ENCODE results near the gene TNRC6C. TPM values are rescaled to one million over a fixed set of nuclear protein-coding genes. Genes with fewer than 3 reads are reported as not detected.

TNRC6C gene
- total and polyA plus RNA-seq, 9 of the 15 experiments (the other 6 are each of a cell fraction or from before 2014, with no cell fraction given) = 0.20 to 4.9 (median 2.3) TPM

DNA sequence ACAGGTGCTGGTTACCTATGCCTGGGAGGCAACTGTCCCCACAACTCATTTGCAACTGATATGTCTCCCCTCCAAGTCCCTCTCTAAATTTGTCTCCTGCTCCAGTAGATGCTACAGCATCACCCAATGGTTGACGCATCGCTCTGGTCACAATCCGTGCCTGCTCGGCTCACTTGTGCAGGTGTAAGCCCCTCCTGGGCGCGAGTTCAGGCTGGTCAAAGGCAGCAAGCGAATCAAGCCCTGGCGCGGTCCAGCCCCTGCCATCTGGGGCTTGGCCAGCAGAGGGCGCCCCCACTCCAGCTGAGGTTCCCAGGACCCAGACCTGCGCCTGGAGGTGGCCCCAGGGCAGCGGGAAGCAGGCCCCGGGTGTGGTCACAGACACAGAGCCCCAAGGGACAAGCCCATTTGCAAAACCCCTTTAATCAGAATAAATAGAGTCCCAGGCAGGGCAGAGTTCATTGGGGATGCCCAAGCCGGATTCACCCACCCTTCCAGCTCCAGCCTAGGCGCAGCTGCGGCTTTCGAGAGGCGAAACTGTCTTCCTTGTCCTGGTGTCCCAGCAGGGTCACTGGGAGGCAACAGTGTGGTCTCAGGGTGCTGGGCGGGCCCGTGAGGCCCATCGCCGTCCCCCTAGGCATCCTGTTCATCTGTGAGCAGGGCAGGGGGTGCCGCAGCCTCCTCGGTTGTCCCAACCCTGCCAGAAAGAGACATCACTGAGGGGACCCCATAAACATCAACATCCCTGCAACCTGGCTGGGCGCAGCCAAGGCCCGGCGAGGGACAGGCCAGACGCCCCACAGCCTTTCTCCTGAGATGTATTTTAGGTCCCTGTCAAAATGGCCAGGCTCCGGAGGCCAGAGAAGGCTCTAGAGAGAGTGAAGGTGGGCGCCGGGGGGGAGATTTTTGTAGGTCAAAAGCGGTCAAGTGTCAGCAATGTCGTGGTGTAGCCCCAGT, 154.3 kb downstream of the TNRC6C start (continued):
- TF ChIP-seq FOXK1 (CRISPR knock-in tag; IDR thresholded peaks at IDR 0.05; ENCODE audit: borderline replicate concordance) = no peak
- no peak for TF ChIP-seq SRSF3 (IDR thresholded peaks at IDR 0.05; ENCODE audit: insufficient read depth, low read length)
- no peak for TF ChIP-seq ADNP (tag; IDR thresholded peaks at IDR 0.05)
- no peak for TF ChIP-seq TCF7L2 (IDR thresholded peaks at IDR 0.05; ENCODE audit: low read depth, low read length)
- no peak for TF ChIP-seq ZNF277 (CRISPR knock-in tag; IDR thresholded peaks at IDR 0.05; ENCODE audit: borderline replicate concordance)
- TF ChIP-seq EWSR1 (IDR thresholded peaks at IDR 0.05; ENCODE audit: borderline replicate concordance, low read depth, partially characterized antibody) = no peak
- no peak for TF ChIP-seq ZNF232 (CRISPR knock-in tag; IDR thresholded peaks at IDR 0.05)
- no peak for TF ChIP-seq DACH1 (IDR thresholded peaks at IDR 0.05; ENCODE audit: partially characterized antibody)
- no peak for TF ChIP-seq HLTF (IDR thresholded peaks at IDR 0.05)
- TF ChIP-seq SETDB1 (IDR thresholded peaks at IDR 0.05; ENCODE audit: low read length) = no peak
- TF ChIP-seq RBM14 (IDR thresholded peaks at IDR 0.05; ENCODE audit: borderline replicate concordance, insufficient read depth, low read depth, low read length) = no peak
- TF ChIP-seq ZNF311 (CRISPR knock-in tag; IDR thresholded peaks at IDR 0.05) = no peak
- TF ChIP-seq PRMT5 (CRISPR knock-in tag; IDR thresholded peaks at IDR 0.05) = no peak
- TF ChIP-seq ZNF274 (IDR thresholded peaks at IDR 0.05; ENCODE audit: borderline replicate concordance, low read depth, low read length) = no peak
- TF ChIP-seq ZNF75A (CRISPR knock-in tag; IDR thresholded peaks at IDR 0.05) = no peak; the same call in 1 of the 2 replicates
- TF ChIP-seq, protein P1, sequence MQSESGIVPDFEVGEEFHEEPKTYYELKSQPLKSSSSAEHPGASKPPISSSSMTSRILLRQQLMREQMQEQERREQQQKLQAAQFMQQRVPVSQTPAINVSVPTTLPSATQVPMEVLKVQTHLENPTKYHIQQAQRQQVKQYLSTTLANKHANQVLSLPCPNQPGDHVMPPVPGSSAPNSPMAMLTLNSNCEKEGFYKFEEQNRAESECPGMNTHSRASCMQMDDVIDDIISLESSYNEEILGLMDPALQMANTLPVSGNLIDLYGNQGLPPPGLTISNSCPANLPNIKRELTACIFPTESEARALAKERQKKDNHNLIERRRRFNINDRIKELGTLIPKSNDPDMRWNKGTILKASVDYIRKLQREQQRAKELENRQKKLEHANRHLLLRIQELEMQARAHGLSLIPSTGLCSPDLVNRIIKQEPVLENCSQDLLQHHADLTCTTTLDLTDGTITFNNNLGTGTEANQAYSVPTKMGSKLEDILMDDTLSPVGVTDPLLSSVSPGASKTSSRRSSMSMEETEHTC (IDR thresholded peaks at IDR 0.05) = no peak
- no peak for TF ChIP-seq ZNF707 (CRISPR knock-in tag; conservative IDR thresholded peaks at IDR 0.05)
- TF ChIP-seq ARID2 (IDR thresholded peaks at IDR 0.05) = peak; percentile 72; the same call in 1 of the 2 replicates
- TF ChIP-seq SREBF2 (CRISPR knock-in tag; IDR thresholded peaks at IDR 0.05) = no peak
- TF ChIP-seq MECOM (CRISPR knock-in tag; IDR thresholded peaks at IDR 0.05) = no peak
- TF ChIP-seq ZBTB11 (CRISPR knock-in tag; IDR thresholded peaks at IDR 0.05) = no peak
- no peak for TF ChIP-seq SRSF7 (optimal IDR thresholded peaks at IDR 0.05; ENCODE audit: low read depth, low read length)
